HG03108 (cell line): ENCODE results near the gene PPARG.

Experiments
- ATAC-seq: cut with Tn5 transposase; IDR thresholded peaks from one replicate; pipeline ENCODE4 v1.9.1; 2021; ENCODE audit warnings: moderate library complexity; ENCODE audit not compliant: unreplicated experiment

Gene PPARG

DNA sequence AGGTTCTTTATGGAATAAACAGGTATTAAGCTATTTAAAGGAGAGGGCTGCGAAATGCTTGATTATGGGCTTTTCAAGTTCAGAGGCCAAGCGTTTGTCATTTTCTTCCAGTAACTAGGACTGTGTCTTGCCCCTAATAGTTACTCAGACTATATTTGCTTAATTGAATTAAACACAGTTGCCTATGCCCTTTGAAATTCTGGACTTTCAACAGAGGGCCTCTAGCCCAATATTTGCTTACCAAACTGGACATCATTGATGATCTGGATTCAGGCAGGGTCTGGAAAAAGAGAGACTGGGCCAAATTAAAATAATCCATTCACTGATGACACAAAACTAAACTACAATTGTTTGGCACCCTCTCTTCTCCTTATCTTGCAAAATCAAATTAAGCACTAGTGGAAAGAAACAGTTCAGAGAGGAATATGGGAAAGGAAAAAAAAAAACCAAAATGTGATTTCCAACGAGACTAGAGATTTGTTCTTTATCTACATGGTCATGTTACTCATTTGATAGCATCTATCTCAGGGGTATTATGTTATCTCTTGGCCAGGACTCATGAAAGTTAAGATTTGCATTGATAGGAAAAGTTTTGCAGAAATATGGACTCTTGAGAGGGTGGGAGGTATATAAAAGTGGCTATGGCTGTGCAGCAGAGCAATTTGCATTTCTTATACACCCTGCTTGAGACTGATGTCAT is 120.3 kb downstream of the PPARG start:
- ATAC-seq = no peak

DNA sequence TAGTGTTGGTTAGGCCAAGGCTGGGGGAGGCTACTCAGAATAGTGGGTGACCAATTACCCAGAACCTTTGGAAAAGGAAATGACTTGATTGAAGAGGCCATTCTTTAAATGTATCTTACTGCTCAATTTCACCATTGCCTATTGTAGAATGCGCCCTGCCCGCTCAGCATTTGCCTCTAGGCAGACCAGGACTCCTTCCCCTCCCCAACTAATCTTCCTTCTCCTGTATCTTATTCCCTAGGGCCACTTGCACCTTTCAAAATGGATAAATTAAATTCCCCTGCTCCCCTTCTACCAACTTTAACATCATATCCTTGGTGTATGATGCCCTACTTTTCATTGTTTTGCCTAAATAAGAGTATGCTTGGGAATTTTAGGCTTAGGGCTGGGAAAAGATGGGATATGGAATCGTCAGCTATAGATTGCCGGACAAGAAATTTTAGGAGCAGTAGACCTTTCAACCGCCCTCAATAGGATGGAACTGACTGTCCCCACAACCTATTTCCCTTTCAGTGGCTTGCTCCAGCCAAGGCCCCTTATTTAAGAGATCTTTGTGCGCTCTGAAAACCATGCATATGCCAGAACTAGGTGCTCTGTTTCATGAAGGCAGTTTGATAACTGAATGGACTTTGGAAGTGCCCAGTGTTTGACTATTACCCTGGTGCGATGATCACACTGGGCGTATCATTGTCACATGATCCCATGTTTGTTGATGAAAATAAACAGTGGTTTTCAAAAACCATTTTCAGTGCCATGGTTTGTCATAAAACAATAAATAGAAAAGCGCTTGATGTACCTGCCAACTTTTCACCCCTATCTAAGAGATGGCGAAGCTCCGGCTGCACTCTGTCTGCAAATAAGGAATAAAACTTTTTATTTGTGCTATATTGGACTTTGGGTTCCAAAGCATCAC is 121.1 kb downstream of the PPARG start:
- ATAC-seq = no peak

DNA sequence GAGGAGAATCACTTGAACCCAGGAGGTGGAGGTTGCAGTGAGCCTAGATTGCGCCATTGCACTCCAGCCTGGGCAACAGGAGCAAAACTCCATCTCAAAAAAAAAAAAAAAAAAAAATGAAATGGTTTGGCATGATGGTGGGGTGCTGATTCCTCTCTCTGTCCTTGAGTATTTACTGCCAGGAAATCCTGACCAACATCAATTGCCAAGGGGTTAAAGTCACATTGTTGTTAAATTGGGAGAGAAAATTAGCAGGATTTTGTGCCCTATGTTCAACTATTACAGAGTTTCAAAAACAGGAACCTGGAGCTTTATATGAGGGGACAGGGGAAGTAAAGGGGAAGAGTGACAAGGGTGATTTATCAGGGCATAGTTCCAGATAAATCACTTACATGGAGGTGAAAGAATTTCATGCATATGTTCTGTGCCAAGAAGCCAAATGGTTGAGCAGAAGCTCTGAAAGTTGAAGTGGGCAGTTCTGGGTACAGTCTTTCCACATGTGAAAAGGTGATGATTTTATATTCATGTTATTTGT is 124.9 kb downstream of the PPARG start:
- no peak for ATAC-seq

DNA sequence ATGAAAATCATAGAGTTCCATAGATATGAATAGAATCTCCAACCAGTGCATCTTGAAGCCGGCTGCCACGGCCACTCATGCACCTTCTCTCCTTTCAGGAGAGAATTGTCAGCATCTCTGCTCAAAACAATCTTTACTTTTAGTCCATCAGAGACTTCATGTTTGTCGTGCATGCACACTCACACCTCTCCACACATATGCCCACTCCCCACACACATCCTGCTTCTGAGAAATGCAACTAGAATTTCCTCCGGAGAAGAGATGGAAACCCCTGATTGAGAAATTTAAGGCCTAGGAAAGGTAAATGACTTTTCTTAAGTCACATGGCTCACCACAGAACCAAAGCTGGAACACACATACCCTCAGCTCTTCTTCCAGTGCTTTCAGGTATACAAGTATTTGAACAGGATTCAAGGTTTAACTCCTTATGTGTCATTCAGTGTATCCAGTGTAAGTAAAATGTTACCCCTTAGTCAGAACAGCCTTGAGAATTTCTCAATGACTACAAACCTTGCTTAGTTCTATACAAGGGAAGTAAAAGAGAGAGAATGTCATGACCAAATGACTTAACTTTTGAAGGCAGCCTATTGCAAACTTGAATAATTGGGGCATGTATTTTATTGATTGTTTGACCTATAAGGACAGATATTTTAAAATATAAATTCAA is 126.3 kb downstream of the PPARG start:
- ATAC-seq = no peak

DNA sequence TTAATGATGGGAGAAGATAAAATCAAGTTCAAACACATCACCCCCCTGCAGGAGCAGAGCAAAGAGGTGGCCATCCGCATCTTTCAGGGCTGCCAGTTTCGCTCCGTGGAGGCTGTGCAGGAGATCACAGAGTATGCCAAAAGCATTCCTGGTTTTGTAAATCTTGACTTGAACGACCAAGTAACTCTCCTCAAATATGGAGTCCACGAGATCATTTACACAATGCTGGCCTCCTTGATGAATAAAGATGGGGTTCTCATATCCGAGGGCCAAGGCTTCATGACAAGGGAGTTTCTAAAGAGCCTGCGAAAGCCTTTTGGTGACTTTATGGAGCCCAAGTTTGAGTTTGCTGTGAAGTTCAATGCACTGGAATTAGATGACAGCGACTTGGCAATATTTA is 127.9 kb downstream of the PPARG start:
- no peak for ATAC-seq

DNA sequence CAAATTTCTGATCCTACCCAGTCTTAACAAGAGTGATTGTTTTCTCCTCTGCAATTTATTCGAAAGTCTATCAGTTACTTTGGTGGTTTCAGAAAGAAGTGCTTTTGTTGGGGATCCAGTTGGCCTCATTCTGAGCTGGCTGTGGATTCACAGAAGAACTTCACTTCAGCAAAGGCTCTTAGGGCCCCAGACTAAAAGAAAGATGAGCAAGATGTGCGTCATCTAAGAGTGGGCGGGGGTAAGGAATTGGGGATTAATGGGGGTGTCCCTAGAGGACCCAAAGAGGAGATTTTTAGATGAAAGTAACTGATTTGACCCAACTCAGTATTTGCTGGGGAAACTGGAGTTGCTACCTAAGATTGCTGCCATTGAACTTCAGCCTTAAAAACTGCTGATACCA is 131.5 kb downstream of the PPARG start:
- no peak for ATAC-seq

DNA sequence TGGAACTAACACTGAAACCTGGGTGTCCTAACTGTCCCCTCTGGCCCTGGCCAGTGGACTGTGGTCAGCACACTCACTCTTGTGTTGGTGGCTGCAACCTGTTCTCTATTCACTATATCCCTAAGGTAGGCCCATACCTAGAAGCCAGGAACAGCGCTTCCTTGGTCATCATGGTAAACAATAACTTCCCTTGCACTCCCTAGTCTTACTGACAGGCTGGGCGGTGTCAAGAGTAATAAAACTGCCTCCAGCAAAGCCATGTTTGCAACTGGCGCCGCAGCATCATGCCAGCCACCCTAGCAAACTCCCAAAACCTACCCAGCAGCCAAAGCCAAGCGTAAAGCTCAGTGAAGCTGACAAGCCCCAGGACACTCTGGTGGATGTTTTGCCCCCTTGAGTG is 132.3 kb downstream of the PPARG start:
- no peak for ATAC-seq

DNA sequence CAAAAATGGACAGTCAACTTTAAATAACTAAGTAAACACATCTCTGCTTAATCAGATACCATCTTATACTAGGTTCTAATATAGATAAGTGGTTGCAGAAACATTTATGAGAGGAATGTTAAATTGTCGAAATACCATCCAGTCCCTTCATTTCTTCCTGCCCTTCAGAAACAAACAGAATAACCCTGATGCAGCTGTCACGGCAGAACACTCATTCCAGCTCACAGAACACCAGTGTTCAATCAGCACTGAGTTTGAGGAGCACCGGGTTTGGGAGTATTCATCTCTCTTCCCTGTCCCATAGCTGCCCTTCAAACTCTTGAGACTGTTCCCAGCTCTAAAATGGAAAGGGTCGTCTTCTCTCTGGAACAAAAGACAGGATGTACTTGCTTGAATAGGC is 134.3 kb downstream of the PPARG start:
- ATAC-seq = no peak

DNA sequence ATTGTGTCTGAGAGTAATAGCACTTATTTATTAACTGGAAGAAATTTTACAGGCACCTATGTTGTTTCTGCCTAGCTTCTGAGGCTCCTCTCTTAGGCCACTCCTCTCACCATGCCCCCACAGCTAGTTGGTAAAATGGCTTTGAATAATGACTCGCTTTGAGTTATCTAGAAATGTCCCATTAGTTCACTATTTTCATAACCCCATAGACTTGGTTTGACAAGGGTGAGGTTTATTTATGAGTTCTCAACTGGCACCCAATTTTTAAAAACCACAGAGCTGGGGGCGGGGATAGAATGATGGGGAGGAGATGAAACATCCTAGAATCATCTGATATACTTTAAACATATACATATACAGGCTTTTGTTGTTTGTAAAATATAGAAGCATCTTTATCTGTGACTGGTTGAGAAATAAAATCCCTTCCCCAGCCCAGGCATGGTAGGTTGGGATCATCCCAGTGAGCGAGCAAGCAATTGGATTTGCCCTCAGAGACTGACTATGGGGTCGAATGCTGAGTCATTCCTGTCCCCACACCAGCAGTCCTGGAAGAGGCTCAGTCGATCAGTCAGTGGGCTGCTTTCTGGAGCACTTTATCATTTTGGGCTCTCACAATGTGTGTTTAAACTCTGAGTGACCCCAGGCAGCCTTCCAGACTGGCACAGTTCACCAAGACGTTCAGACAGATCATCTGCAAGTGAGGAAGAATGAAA is 135.2 kb downstream of the PPARG start:
- ATAC-seq = no peak

DNA sequence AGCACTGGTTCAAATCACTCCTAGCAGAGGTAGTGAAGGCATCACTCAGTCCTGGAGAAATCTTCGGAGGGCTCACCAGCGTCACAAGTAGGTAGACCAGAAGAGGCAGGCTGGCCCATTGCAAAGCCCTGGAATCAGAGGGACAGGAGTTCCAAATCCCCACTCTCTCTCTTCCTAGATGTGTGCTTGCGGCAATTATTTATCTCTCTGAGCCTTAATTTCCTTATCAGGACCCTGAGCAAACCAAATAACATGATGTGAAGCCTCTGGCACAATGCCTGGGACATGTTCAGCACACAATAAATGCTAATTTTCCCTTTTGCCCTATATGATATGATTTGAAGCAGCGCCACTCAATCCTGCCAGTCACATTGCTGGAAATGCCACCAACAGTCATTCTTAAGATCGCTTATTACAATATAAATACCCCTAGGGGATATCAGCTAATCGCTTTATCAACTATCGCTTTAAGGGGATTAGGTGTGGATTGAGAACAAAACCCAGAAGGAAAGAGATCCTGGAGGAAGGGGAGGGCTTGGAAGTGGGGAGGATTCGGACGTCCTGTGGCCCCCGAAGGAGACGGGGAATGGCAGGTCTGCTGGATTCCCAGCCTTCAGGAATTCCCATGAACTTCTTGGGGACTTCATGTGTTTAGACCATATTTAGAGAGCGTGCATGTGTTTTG is 135.9 kb downstream of the PPARG start:
- no peak for ATAC-seq

DNA sequence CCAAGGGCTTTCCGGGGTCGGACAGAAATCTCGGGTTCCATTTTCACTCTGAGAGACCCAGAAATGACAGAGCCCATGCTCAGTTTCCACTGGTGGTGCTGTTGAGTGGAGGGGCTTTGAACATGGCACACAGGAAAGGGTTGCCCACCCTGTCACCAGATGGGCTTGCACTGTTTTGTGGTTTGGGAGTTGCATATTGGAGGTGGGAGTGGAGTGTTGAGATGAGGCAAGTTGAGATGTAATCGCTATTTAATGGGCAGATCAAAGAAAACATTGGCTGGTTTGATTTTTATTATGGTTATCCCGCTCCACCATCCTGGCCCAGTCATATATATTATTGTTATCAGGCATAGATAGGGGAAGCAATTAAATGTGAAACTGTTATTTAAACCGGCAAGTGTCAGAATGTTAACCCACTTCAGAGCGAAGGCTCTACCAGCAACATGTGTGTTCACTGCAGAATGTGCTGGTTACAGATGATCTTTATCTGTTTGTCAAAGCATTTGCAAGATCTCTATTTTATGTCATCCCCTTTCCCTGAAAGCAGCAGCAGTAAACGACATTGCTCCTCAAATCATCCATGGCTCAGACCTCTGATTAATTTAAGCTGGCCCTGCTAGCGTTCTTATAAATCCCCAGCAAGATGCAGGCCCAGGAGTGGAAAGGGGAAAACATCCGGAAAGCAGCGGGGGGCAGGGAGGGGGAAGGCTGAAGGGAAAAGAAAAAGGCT is 137.1 kb downstream of the PPARG start:
- ATAC-seq = no peak

DNA sequence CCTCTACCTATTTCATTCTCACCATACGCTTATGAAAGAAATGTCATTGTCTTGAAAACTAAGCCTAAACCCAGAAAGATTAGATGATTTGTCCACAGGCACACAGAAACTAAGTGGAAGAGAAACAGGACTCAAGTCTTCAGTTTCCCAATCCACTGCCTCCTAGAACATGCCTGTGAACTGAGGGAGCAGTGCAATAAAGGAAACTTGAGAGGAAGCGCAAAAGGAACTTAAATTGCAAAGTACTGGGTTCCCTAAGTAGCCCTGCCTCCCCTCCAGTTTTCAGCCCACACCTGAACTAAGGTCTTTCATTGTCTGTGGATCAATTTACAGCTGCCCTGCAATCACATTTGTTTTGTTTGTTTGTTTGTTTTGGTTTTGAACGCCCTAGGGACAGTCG is 138.7 kb downstream of the PPARG start:
- ATAC-seq = no peak

DNA sequence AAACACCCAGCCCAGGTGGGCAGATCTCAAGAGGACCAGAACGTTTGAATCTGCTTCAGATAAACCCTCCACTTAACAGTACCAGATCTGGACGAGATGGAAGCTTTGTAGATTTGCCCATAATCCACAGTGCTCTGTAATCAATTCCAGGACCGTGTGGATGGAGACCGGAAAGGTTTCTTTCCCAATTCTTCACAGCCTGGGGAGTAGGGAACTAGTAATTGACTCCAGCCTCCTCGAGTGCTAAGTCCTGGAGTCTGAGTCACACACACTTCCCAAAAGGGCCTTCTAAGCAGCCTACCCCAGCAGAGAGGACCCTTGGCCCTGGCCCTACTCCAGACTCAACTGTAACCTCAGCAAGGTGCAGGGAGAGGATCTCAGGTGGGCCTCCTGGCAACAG is 139.3 kb downstream of the PPARG start:
- no peak for ATAC-seq

DNA sequence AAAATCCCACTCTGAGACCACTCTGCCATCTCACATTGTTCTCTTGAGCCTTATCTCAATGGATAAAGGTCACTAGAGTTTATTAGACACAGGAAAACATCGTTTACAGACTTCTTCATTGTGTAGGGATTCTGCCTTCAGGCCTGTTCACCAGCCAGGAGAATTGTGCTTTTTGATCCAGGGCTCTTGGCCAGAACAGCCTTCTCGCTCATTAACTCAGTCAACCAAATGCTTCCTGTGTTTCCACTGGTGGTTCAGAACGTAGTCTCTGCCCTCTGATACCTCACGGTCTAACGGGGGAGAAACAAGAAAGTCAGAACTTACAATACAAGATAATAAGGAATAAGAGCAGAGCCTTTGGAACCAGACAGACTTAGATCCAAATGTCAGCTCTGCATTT is 141.2 kb downstream of the PPARG start:
- no peak for ATAC-seq

DNA sequence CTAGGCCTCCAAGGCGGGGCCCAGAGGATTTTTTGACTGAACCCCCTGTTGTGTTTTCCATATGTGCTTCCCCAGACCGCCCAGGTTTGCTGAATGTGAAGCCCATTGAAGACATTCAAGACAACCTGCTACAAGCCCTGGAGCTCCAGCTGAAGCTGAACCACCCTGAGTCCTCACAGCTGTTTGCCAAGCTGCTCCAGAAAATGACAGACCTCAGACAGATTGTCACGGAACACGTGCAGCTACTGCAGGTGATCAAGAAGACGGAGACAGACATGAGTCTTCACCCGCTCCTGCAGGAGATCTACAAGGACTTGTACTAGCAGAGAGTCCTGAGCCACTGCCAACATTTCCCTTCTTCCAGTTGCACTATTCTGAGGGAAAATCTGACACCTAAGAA is 145.0 kb downstream of the PPARG start:
- no peak for ATAC-seq

DNA sequence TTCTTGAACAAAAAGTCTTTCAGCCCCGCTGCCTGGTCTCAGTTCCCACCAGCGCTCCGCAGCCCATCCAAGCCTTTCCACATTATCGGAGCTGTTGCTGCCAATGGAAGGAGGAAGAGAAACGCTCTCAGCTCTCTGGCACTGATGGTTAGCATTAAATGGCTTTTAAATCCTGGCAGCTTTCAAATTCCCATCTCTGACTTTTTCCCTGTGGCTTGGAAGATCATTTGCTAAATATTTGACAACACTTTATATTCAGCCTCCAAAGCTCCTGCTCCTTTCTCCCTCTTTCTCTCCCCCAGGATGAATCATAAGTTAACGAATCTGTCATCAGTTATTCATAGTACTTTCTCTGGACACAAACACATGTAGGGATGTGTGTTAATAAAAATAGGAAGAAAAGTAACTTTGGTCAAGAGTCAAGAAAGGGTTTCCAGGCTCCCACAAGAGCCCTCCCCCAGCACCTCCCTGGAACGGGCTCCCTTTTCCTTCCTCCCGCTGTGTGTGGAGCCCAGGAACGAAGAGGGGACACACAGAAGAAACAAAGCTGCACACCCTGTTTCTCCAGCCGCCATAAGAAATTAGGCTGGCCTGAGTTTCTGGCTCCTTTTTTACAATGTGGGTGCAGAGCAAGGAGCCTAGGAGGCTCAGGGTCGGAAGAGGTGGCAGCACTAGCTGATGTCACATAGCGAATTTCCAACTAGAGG is 147.8 kb downstream of the PPARG start:
- no peak for ATAC-seq

DNA sequence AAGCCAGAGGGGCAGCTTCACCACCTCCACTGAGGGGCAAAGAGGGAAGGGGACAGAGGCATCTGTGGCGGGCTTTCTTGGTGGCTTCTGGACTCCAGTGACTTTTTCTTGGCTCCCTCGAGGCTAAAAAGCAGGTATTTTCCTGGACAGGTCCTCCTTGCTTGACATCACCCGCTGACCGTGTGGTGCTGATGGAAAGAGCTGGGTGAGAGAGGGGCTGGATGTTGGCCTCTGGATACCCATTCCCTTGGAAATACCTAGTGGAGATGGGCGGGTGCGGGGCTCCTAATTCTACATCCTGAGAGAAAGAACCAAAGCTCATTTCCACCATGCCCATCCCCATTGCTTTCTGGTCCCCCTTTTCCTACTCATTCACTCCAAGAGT is 148.3 kb downstream of the PPARG start:
- ATAC-seq = no peak

DNA sequence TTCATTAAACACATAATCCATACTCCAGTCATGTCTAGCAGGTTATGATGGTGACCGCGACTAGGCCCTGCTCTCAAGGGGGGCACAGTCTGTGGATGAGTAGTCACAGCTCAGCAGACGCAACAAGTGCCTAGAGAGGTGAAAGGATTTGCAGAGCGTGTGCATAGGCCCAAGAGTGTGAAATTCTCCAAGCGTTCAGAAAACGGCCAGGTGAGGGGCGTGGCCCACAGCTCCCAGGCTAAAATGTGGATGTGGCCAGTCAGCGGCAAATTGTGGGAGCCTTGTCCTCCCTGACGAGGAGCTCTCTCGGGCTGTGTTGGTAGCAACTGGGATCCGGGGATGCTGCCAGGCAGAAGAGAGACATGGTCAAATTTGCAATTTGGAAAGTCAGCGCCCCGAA is 149.0 kb downstream of the PPARG start:
- ATAC-seq = no peak

DNA sequence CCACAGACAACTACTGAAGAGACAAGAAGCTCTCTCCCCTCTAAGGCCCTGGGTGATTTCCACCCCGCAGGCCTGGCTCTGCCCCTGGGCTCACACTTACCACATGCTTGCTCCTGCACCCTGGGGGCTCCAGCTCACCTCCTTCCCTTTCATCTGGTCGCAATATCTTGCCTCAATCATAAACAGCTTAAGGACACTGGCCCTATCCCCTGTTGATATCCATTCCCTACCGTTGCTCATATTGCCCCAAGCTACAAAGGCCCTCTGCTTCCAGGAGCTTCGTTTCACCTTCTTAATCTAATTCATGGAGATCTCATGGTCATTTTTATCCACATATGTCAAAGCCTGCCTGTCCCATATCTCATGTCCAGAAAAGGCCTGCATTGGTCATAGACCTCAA is 149.4 kb downstream of the PPARG start:
- no peak for ATAC-seq
